Measurements from ENCODE around the gene ST6GALNAC1.

The ST6GALNAC1 gene

GRCh38 chr17:76643553-76644148 lies at the start of gene ST6GALNAC1:
TSS of gene ST6GALNAC1 (minus strand) at chr17:76643757. CDS start at chr17:76643638, 119 bp downstream.
- no peak for DNase-seq (ENCODE audit: low spot score)

DNA sequence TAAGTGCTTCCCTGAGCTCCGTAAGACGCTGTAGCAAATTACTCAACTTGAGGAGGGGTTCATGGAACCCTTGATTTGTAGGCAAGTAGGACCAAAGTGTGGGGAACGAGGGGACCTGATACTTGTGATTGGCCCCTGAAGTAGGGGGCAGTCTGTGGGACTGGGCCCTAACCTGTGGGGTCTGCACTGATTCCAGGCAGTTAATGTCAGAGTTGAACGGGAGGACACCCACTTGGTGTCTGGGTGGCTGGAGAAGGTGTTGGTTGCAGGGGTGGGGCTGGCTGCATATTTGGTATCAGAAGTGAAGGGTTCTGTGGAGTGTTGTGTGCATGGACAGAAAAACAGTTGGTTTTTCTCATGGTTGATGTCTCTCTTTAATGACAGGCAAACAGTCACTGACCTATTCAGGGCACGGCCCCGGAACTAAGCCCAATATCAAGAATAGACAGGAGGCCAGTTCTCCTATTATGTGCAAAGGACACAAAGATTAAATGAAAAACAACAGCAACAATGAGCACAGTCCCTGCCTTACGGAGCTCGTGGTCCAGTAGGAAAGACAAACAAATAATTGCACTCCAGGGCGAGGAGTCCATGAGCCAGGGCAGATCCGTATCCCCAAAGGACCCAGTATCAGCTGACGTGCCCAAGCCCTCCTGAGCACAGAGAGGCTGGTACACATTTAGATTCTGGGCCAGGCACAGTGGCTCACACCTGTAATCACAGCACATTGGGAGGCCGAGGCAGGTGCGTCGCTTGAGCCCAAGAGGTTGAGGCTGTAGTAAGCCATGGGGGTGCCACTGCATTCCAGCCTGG lies 48.0 kb upstream of the ST6GALNAC1 start:
- no peak for DNase-seq (ENCODE audit: low spot score)

- no peak for DNase-seq (ENCODE audit: low spot score)
Observed at GRCh38 chr17:76690596-76691280, 47.2 kb upstream of the ST6GALNAC1 start.

DNA sequence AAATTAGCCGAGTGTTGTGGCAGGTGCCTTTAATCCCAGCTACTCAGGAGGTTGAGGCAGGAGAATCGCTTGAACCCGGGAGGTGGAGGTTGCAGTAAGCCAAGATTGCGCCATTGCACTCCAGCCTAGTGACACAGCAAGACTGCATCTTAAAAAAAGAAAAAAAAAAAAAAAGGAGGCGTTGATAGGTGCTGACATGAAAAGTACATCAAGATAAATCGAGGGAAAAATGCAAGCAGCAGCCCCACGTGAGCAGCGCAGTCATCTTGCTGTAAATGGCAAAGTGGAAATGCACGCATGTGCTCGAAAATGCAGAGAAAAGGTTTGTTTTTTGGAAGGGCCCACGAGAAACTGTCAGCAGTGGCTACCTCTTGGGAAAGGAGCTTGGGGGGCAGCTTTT lies 46.3 kb upstream of the ST6GALNAC1 start:
- no peak for DNase-seq (ENCODE audit: low spot score)

DNA sequence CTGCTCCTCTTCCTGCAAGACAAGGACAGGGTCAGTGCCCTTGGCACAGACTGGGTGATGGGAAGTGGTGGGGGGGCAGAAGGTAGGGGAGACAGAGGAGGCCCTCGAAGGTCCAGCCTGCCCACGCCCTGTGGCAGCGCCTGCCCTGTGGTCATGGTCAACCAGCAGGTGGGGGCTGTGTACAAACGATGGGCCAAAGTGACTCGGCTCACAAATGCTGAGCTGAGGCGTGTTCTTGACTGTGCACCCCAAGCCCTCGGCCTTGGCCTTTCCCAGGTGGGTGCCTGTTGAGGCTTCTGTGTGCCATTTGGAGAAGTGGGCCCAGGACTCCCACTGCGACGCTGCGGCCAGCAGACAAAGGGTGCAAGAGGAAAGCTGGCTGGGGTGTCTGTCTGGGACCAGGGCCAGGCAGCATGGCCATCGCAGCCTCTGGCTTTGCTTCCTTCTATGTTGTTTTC lies 44.6 kb upstream of the ST6GALNAC1 start:
- DNase-seq (ENCODE audit: low spot score) = no peak

- no peak for DNase-seq (ENCODE audit: low spot score)
Observed at GRCh38 chr17:76687298-76688164, 44.0 kb upstream of the ST6GALNAC1 start.

DNA sequence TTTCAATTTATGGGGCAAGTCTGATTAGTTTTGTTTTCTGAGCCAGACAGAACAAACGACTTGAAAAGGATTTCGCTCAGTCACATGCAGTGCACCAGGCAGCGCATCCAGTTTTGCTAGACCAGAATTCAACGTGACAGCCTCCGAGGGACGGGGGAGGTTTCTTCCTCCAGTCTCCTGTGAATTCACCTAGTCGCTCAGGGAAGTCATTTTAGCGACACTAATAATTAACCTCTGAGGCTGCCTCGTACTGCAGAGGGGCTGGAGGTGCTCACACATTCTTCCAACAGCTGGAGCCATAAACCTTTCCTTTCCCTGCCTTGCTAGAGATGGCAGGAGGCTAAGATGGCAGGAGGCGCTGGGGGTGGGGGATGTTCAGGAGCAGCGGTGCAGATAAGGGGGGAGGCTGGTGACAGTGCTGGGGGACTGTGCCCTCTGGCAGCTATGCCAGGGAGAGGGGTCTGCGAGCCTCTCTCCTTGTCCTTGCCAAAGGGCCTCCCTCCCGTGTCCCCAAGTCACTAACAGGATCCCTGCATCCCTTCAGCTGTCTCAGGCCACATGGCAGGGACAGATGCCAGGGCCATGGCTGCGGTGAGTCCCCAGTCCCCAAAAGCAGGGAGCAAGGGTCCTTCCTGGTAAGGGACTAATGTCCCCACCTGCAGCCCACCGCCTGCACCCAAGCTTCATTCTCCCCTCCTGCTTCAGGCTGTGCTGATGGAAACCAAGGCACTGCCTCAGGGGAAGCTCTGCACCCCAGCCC lies 43.2 kb upstream of the ST6GALNAC1 start:
- DNase-seq (ENCODE audit: low spot score) = no peak

DNA sequence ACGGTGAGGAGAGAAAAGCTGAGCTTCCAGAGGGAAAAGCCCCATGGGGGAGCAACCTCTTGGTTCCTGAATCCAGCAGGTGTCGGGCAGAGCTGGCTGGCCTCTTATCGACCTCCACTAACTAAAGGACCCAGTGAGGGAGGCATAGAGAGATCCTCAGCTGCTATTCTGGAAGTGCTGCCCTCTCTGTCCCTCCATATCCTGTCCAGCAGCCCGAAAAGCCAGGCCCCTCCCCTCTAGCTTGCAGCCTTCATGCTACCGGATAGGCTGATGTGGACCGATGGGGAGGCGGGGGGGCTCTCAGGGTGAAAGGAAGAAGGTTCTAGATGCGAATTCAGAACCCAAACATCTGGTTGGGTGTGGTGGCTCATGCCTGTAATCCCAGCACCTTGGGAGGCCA lies 42.3 kb upstream of the ST6GALNAC1 start:
- no peak for DNase-seq (ENCODE audit: low spot score)

- no peak for DNase-seq (ENCODE audit: low spot score)
Observed at GRCh38 chr17:76685366-76685765, 41.8 kb upstream of the ST6GALNAC1 start.

DNA sequence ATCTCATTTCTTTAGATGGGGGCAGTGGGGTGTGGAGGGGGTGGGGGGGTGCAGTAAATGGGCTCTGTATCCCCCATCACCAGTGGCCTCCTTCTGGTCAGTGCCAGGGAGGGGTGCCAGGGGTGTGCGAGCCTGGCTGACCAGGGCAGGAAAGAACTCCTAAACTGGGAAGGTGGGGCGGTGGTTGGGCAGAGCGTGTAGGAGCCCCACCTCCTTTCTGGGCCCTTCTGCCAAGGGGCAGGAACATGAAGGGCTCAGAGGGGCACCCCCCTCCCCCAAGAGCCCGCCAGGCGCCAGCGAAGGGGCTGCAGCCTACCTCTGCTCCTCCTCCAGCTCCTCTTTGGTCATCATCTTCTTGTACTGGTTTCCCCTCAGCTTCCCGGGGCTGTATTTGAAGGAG lies 41.2 kb upstream of the ST6GALNAC1 start:
- DNase-seq (ENCODE audit: low spot score) = no peak

GRCh38 chr17:76683921-76684745 lies 40.6 kb upstream of the ST6GALNAC1 start:
- no peak for DNase-seq (ENCODE audit: low spot score)

GRCh38 chr17:76683011-76683755 lies 39.6 kb upstream of the ST6GALNAC1 start:
- DNase-seq (ENCODE audit: low spot score) = no peak

GRCh38 chr17:76682296-76682695 lies 38.7 kb upstream of the ST6GALNAC1 start:
- no peak for DNase-seq (ENCODE audit: low spot score)

DNA sequence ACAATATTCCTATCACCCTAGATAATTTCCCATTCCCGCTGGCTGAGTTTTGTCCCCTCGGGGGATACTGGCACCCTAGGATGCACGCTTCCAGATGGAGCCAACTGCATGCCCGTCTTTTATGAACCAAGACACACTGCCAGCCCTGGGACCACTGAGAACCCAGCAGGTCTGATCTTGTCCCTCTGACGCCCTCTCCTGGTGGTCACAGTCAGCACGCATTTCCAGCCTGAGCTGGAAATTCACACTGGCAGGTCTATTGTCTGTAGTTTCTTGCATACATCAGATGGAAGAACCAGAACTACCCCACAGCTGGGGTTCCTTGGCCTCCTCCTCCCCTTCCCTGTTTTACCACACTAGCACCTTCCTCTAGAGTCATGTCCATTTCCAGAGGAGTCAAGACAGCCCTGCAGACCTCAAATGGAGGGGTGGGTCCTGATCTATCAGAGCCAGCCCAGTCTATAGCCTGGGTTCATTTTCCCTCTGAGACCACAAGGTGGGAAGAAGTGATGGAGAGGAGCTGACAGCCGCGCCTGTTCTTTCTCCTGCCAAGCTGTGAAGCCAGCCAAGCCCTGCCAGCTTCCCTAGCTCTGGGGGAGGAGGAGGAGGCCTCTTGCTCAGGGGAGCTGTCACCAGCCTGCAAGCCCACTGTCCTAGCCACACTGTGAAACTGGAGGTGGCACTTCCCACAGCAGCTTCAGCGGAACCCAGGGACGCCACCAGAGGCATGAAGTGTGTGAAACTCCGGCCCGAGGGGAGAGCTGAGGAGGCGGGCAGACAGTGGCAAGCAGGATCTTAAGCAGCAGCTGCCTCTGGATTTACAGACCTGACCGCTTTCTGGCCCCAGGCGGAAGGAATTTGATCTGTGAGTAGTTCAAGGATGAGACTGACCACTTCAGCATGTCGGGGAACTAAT lies 37.9 kb upstream of the ST6GALNAC1 start:
- DNase-seq (ENCODE audit: low spot score) = peak; percentile 71

GRCh38 chr17:76679239-76679638 lies 35.7 kb upstream of the ST6GALNAC1 start:
- DNase-seq (ENCODE audit: low spot score) = no peak

- DNase-seq (ENCODE audit: low spot score) = no peak
Observed at GRCh38 chr17:76678330-76678729, 34.8 kb upstream of the ST6GALNAC1 start.

GRCh38 chr17:76677406-76677805 lies 33.8 kb upstream of the ST6GALNAC1 start:
- no peak for DNase-seq (ENCODE audit: low spot score)

DNA sequence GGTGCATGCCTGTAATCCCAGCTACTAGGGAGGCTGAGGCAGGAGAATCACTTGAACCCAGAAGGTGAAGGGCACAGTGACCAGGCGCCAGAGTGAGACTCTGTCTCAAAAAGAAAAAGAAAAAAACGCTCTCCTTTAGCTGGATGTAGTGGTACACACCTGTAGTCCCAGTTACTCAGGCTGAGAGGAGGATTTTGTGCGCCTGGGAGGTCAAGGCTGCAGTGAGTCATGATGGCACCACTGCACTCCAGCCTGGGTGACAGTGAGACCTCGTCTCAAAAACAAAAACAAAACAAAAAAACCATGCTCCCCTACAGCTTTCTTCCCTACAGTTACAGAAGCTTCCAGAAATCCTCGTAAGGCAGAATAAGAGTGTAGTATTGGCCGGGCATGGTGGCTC lies 33.1 kb upstream of the ST6GALNAC1 start:
- no peak for DNase-seq (ENCODE audit: low spot score)

- DNase-seq (ENCODE audit: low spot score) = no peak
Observed at GRCh38 chr17:76675648-76676047, 32.1 kb upstream of the ST6GALNAC1 start.

All from germinal center (tissue), 1 donor.